H1 (cell line): Measurements from ENCODE around the gene SIAH3.

Experiments
- CEBPB ChIP-seq: IDR thresholded peaks from 2 replicates; pipeline ENCODE4 v1.6.1; 2012; ENCODE audit warnings: low read depth, low read length
- CHD7 ChIP-seq: fragments of 300-600 bp; sonication (generic); IDR thresholded peaks from 2 replicates; pipeline ENCODE4 v1.7.1; 2012; ENCODE audit warnings: low read length, moderate library complexity, mild to moderate bottlenecking, inconsistent platforms; ENCODE audit not compliant: insufficient replicate concordance
- CTCF ChIP-seq, 3 experiments: IDR thresholded peaks; 1 replicate in 2 of 3; 2 replicates in 1 of 3; pipeline versions ENCODE4 v1.5.1 to v1.6.1; 2011; ENCODE audit warnings: low read length in 3 of 3, mild to moderate bottlenecking in 3 of 3, inconsistent platforms in 2 of 3, low read depth in 1 of 3, moderate library complexity in 1 of 3; ENCODE audit not compliant: insufficient read depth in 1 of 3; ENCODE audit errors: control extremely low read depth in 1 of 3
- EZH2 ChIP-seq: fragments of 200-600 bp; sonication (generic); IDR thresholded peaks from 2 replicates; pipeline ENCODE4 v1.7.1; 2012; ENCODE audit warnings: low read depth, mild to moderate bottlenecking, moderate library complexity, low read length, inconsistent platforms; ENCODE audit not compliant: severe bottlenecking
- JUN ChIP-seq: IDR thresholded peaks from 2 replicates; pipeline ENCODE4 v1.6.1; 2011; ENCODE audit warnings: low read depth, mild to moderate bottlenecking, improper control_type of control experiment, low read length
- PHF8 ChIP-seq: fragments of 200-600 bp; sonication (generic); conservative IDR thresholded peaks from 2 replicates; pipeline ENCODE4 v1.7.1; 2012; ENCODE audit warnings: low read depth, mild to moderate bottlenecking, inconsistent platforms, low read length, moderate library complexity
- POLR2A ChIP-seq, 2 experiments: IDR thresholded peaks; 1 replicate in 1 of 2; 2 replicates in 1 of 2; pipeline ENCODE4 v1.6.1; 2011; ENCODE audit warnings: low read depth in 2 of 2, low read length in 2 of 2, mild to moderate bottlenecking in 2 of 2; ENCODE audit errors: control extremely low read depth in 1 of 2
- RNF2 ChIP-seq: fragments of 200-900, 300-1000 bp; sonication (generic); IDR thresholded peaks from 2 replicates; pipeline ENCODE4 v1.7.1; 2016; ENCODE audit warnings: borderline replicate concordance, low read depth, mild to moderate bottlenecking, antibody characterized with exemption, low read length; ENCODE audit not compliant: poor library complexity, severe bottlenecking; ENCODE audit errors: missing control alignments
- SAP30 ChIP-seq: fragments of 300-600 bp; sonication (generic); IDR thresholded peaks from 2 replicates; pipeline ENCODE4 v1.7.1; 2012; ENCODE audit warnings: low read length, moderate library complexity, mild to moderate bottlenecking, inconsistent platforms; ENCODE audit not compliant: insufficient read depth, insufficient replicate concordance
- SIN3A ChIP-seq, 2 experiments: IDR thresholded peaks in 1 of 2; conservative IDR thresholded peaks in 1 of 2; 2 replicates each; pipeline ENCODE4 v1.6.1; 2011 to 2012; ENCODE audit warnings: low read length in 2 of 2, improper control_type of control experiment in 1 of 2, low read depth in 1 of 2, mild to moderate bottlenecking in 1 of 2
- YY1 ChIP-seq: IDR thresholded peaks from 2 replicates; pipeline ENCODE4 v1.6.1; 2011; ENCODE audit warnings: low read depth, mild to moderate bottlenecking, low read length
- ZNF274 ChIP-seq: IDR thresholded peaks from 2 replicates; pipeline ENCODE4 v1.7.0; 2012; ENCODE audit warnings: low read length, borderline replicate concordance; ENCODE audit errors: extremely low read depth

DNA sequence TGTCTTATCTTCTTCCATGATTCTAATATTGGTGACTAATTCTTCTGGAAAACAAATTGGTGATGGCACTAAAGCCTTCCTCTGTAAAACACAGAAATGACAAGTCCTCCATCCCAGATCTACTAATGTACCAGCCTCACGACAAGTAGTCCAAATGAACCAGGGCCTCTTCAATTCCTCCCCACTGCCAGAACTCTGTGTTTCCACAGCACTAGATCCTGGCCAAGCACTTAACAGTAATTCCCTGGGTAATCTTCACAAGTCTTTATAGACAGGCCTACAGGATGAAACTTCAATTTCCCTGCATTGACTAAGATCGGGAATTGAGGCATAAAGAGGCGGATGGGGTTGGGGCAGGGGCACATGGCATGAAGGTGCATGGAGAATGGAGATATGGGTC is 52.7 kb downstream of the SIAH3 start:
- TF ChIP-seq ZNF274, result no peak
- no peak for TF ChIP-seq YY1
- TF ChIP-seq CTCF (IDR thresholded peaks at IDR 0.05; ENCODE audit: control extremely low read depth in 1 of 3, insufficient read depth in 1 of 3, low read depth in 1 of 3, low read length in 3 of 3), result no peak
- TF ChIP-seq SAP30, result no peak
- TF ChIP-seq CEBPB, result no peak
- no peak for TF ChIP-seq SIN3A (conservative IDR thresholded peaks at IDR 0.05 in 1 of 2, IDR thresholded peaks at IDR 0.05 in 1 of 2; ENCODE audit: low read depth in 1 of 2, low read length in 2 of 2)
- TF ChIP-seq CHD7, result no peak
- no peak for TF ChIP-seq JUN
- TF ChIP-seq RNF2, result no peak
- TF ChIP-seq PHF8, result no peak
- TF ChIP-seq EZH2, result no peak
- TF ChIP-seq POLR2A (IDR thresholded peaks at IDR 0.05; ENCODE audit: control extremely low read depth in 1 of 2, low read depth in 2 of 2, low read length in 2 of 2), result no peak
